Measurements from ENCODE around the gene KREMEN2. TPM values are rescaled to one million over a fixed set of nuclear protein-coding genes. Genes with fewer than 3 reads are reported as not detected.

KREMEN2 gene
- total and polyA plus RNA-seq, 2 of the 8 experiments (the other 6 are each of a cell fraction or from before 2014, with no cell fraction given), result 6.6 to 7.0 TPM

- no peak for DNase-seq (ENCODE audit: low read depth in 1 of 2, low spot score in 2 of 2)
- no peak overlapping the region for H2BK5ac ChIP-seq (ENCODE audit: low read depth, low read length)
- no peak overlapping the region for H3K4me2 ChIP-seq (ENCODE audit: insufficient read depth in 1 of 2, low read depth in 2 of 2, low read length in 2 of 2)
- H3K79me1 ChIP-seq (ENCODE audit: low read depth, low read length), result no peaks in the 10 kb centered on the region; the same call in 1 of the 2 replicates
- no peak overlapping the region for H2BK20ac ChIP-seq (ENCODE audit: low read length)
- H3K23me2 ChIP-seq (ENCODE audit: low read depth, low read length), result no peaks in the 10 kb centered on the region
- no peaks in the 10 kb centered on the region; a peak in 1 of 7 replicates for H3K4me1 ChIP-seq (replicated peaks in 1 of 4; ENCODE audit: control insufficient read depth in 3 of 4, insufficient read depth in 4 of 4, low read length in 3 of 4)
- no peak overlapping the region for H2BK12ac ChIP-seq (ENCODE audit: low read depth, low read length)
- FAIRE-seq, result no peak
- WGBS, 2 experiments (ENCODE audit: extremely low coverage in 1 of 2, insufficient coverage in 1 of 2, insufficient read length in 1 of 2, insufficient replicate concordance in 2 of 2, low coverage in 1 of 2, low lambda C conversion rate in 2 of 2, missing lambda C conversion rate in 1 of 2), result 96% methylated on average over 15 of the region's 15 CpGs; no CpG with 5 or more reads in 1 of the 2 experiments
- H3K27ac ChIP-seq (ENCODE audit: low read depth, low read length), result no peak overlapping the region
- H3K79me2 ChIP-seq (ENCODE audit: control insufficient read depth in 1 of 2, insufficient read depth in 2 of 2, low read length in 2 of 2), result no peaks in the 10 kb centered on the region
- no peak overlapping the region for H3K4ac ChIP-seq (replicated peaks; ENCODE audit: insufficient read length, low read depth, low read length)
- no peak overlapping the region for H3K56ac ChIP-seq (replicated peaks; ENCODE audit: insufficient read length, low read depth, low read length)
- no peak overlapping the region for H3K23ac ChIP-seq (ENCODE audit: insufficient read length)
- H2AFZ ChIP-seq (ENCODE audit: low read length), result no peak overlapping the region
- no peak overlapping the region for H2AK5ac ChIP-seq (ENCODE audit: low read depth, low read length)
- no peaks in the 10 kb centered on the region for H3K9me3 ChIP-seq (ENCODE audit: insufficient read depth in 2 of 2, low read depth in 1 of 2, low read length in 1 of 2)
- H4K5ac ChIP-seq (ENCODE audit: insufficient read length, low read depth, low read length), result no peak overlapping the region
- H3K14ac ChIP-seq (ENCODE audit: insufficient read length), result no peak overlapping the region
- H4K91ac ChIP-seq (replicated peaks; ENCODE audit: insufficient read length, low read length), result no peak overlapping the region
- H4K20me1 ChIP-seq (replicated peaks in 1 of 2; ENCODE audit: control insufficient read depth in 1 of 2, insufficient read depth in 2 of 2, low read length in 2 of 2), result no peaks in the 10 kb centered on the region
- no peak overlapping the region for H4K8ac ChIP-seq (ENCODE audit: extremely low read depth, insufficient read depth, low read length)
- peaks cover 0 to 13% (median 2%) of the 10 kb centered on the region in 4 experiments; a peak in 2 of 8 replicates for H3K36me3 ChIP-seq (ENCODE audit: control insufficient read depth in 2 of 4, insufficient read depth in 4 of 4, low read length in 3 of 4)
- no peaks in the 10 kb centered on the region for H3K27me3 ChIP-seq (replicated peaks in 1 of 4; ENCODE audit: control insufficient read depth in 3 of 4, extremely low read depth in 1 of 4, insufficient read depth in 3 of 4, low read length in 3 of 4)
- H3K18ac ChIP-seq (ENCODE audit: extremely low read depth, low read length), result no peak overlapping the region
- no peak overlapping the region for H3K4me3 ChIP-seq (ENCODE audit: extremely low read depth in 1 of 4, insufficient read depth in 2 of 4, low read depth in 3 of 4, low read length in 4 of 4)
- CTCF ChIA-PET (ENCODE audit: partially characterized antibody), result interaction anchor here (0.6 to 3.1 kb wide), 4 partner anchors 21 to 64 kb away, joined by 3 to 9 read pairs (median 4); no protein-coding TSS in a partner anchor
- no peak overlapping the region for H3K9ac ChIP-seq (replicated peaks in 1 of 4; ENCODE audit: extremely low read depth in 1 of 4, low read depth in 3 of 4, low read length in 3 of 4)
- POLR2A ChIA-PET (ENCODE audit: partially characterized antibody), result interaction anchor here (0.9 to 1.6 kb wide), 2 partner anchors 12 to 13 kb away, joined by 3 to 7 read pairs; no protein-coding TSS in a partner anchor
- H2BK120ac ChIP-seq (replicated peaks; ENCODE audit: low read depth, low read length), result no peak overlapping the region
- H2BK15ac ChIP-seq (ENCODE audit: low read length), result no peak overlapping the region
- no peak for TF ChIP-seq CTBP2 (IDR thresholded peaks at IDR 0.05; ENCODE audit: borderline replicate concordance, insufficient read depth, insufficient read length, low read length)
- TF ChIP-seq SIX5 (IDR thresholded peaks at IDR 0.05; ENCODE audit: low read depth, low read length), result no peak
- TF ChIP-seq POU5F1 (IDR thresholded peaks at IDR 0.05; ENCODE audit: low read depth, low read length), result no peak
- TF ChIP-seq RXRA (IDR thresholded peaks at IDR 0.05; ENCODE audit: insufficient read depth, low read depth, low read length), result no peak
- TF ChIP-seq CBX8 (IDR thresholded peaks at IDR 0.05; ENCODE audit: borderline replicate concordance, low read depth, low read length), result no peak
- no peak for TF ChIP-seq CHD1 (IDR thresholded peaks at IDR 0.05; ENCODE audit: low read depth, low read length)
- TF ChIP-seq EP300 (IDR thresholded peaks at IDR 0.05; ENCODE audit: borderline replicate concordance in 1 of 2, low read depth in 2 of 2, low read length in 2 of 2), result no peak
- no peak for TF ChIP-seq JUN (IDR thresholded peaks at IDR 0.05; ENCODE audit: low read depth, low read length)
- TF ChIP-seq SIN3A (conservative IDR thresholded peaks at IDR 0.05 in 1 of 2, IDR thresholded peaks at IDR 0.05 in 1 of 2; ENCODE audit: low read depth in 1 of 2, low read length in 2 of 2), result no peak
- no peak for TF ChIP-seq TEAD4 (IDR thresholded peaks at IDR 0.05; ENCODE audit: low read depth, low read length)
- TF ChIP-seq RFX5 (IDR thresholded peaks at IDR 0.05; ENCODE audit: borderline replicate concordance, low read depth, low read length), result no peak
- no peak for TF ChIP-seq BRCA1 (IDR thresholded peaks at IDR 0.05; ENCODE audit: low read depth, low read length)
- TF ChIP-seq RBBP5 (IDR thresholded peaks at IDR 0.05; ENCODE audit: borderline replicate concordance, low read depth, low read length), result no peak
- no peak for TF ChIP-seq HDAC6 (IDR thresholded peaks at IDR 0.05; ENCODE audit: low read depth, low read length)
Measured at GRCh38 chr16:2934450-2934849, 29.6 kb upstream of the KREMEN2 start.
